NCI-H510A (cell line): Measurements from ENCODE around the gene RAET1E.
"Not testable (repeated sequence)": the region's sequence is repeated elsewhere in the genome, so short reads cannot be mapped to it uniquely, and the experiment has no call there.

Source experiments
- DNase-seq: peaks from one replicate; lab custom pipeline; 2025; lab: John Stamatoyannopoulos, UW

Gene RAET1E

GRCh38 chr6:149890629-149891045 lies 7.3 kb downstream of the RAET1E start:
- no peak for DNase-seq

- DNase-seq: no peak
Observed at GRCh38 chr6:149889326-149889725, 8.6 kb downstream of the RAET1E start.

GRCh38 chr6:149888659-149889058 lies 9.3 kb downstream of the RAET1E start:
- DNase-seq: no peak

GRCh38 chr6:149888093-149888492 lies 9.8 kb downstream of the RAET1E start:
- DNase-seq: no peak

DNA sequence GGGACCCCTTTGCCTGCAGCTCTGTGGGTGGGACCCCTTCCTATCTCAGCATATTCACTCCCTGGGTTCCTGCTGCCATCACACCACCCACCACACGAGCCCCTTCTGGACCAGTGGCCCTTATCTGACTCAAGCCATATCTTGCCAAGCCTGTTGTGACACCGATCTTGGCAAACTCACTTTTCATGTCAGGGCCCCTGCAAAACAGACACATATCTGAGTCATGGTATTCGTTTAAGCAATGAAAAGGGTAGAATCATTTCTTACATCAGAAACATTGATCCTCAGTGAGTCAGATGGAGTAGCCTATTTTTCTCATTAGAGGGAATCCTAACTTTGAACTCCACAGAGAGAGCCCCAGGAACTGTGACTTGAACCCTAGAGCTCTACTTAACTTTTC lies 10.6 kb downstream of the RAET1E start:
- no peak for DNase-seq

DNA sequence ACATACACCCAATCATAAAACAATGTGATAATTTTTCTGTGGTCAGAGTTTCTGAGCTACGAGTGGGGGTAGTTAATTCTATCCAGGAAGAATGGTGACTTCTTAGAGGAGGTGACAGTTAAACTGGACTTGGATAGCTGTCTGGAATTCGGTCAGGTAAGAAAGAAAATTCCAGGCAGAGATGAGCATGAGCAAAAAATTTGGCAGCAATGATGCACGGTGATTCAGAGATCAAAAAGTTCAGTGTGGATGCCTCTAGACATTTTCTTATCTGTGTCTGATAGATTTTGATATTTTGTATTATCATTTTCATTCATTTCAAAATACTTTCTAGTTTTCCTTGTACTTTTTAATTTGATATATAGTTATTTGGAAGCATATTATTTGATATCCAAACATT lies 12.0 kb downstream of the RAET1E start:
- no peak for DNase-seq

GRCh38 chr6:149884617-149885016 lies 13.3 kb downstream of the RAET1E start:
- no peak for DNase-seq

- DNase-seq: peak; percentile 53
Observed at GRCh38 chr6:149884215-149884614, 13.7 kb downstream of the RAET1E start.

GRCh38 chr6:149881860-149882259 lies 16.1 kb downstream of the RAET1E start:
- DNase-seq: no peak

GRCh38 chr6:149881066-149881766 lies 16.7 kb downstream of the RAET1E start:
- no peak for DNase-seq

- no peak for DNase-seq
Observed at GRCh38 chr6:149877659-149878058, 20.3 kb downstream of the RAET1E start.

- no peak for DNase-seq
Observed at GRCh38 chr6:149876241-149876933, 21.5 kb downstream of the RAET1E start.

- DNase-seq: no peak
Observed at GRCh38 chr6:149872233-149872632, 25.7 kb downstream of the RAET1E start.

DNA sequence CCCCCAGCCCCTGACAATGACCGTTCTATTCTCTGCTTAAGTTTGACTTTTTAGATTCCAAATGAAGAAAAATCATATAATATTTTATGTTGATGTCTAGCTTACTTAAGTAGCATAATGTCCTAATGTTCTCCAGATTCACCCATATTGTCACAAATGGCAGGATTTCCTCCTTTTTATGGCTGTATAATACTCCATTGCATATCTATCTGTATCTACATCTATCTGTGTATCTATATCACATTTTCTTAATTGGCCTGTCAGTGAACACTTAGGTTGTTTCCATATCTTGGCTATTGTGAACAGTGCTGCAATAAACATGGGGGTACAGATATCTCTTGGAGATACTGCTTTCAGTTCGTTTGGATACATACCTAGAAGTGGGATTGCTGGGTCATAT lies 26.7 kb downstream of the RAET1E start:
- no peak for DNase-seq

GRCh38 chr6:149869275-149869892 lies 28.5 kb downstream of the RAET1E start:
- DNase-seq: no peak

- DNase-seq: no peak
Observed at GRCh38 chr6:149867876-149868640, 29.9 kb downstream of the RAET1E start.

- no peak for DNase-seq
Observed at GRCh38 chr6:149864578-149865535, 33.1 kb downstream of the RAET1E start.

DNA sequence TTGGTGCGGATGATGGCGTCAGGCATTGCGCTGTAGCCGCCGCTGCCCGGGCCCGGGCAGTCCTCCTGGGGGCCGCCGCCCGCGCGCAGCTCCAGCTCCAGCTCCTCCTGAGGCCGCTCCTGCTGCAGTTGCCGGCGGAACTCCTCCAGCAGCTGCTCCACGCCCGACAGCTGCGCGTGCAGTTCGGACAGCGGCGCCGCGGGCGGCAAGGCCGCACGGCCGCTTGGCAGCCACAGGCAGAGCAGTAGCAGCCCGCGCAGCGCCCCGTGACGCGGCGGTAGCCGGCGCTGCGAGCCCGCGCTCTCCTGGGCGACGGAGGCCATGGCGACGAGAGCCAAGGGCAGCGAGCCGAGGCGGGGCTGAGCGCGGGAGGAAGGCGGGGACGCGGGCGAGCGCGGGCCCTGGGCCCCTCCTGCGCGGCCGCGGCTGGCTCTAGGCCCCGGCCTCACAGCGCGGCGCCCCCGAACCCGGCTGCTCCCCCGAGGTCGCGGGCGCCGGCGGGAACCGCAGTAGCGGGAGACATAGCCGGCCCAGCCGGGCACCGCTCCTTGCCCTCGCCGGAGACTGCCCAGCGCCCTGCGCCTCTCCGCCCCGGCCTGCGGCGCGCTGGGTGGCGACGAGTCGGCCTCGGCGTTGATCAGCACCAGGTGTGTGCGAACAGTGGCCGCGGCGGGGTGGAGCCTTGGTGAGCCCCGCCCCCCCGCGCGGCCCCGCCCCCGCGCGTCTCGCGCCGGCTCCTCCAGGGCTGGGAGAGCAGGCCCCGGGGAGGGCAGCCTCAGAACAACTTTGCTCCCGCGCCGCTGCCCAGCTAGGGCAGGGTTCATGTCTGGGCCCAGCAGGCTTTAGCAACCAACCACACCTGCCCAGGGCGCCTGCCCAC lies 34.0 kb downstream of the RAET1E start, which contains the start of gene LRP11:
Gene LRP11, minus strand, starts transcription at position 662 of the 880 bp plus-strand sequence. Its CDS starts 339 bp downstream, at position 323.
- DNase-seq: peak; percentile 72

DNA sequence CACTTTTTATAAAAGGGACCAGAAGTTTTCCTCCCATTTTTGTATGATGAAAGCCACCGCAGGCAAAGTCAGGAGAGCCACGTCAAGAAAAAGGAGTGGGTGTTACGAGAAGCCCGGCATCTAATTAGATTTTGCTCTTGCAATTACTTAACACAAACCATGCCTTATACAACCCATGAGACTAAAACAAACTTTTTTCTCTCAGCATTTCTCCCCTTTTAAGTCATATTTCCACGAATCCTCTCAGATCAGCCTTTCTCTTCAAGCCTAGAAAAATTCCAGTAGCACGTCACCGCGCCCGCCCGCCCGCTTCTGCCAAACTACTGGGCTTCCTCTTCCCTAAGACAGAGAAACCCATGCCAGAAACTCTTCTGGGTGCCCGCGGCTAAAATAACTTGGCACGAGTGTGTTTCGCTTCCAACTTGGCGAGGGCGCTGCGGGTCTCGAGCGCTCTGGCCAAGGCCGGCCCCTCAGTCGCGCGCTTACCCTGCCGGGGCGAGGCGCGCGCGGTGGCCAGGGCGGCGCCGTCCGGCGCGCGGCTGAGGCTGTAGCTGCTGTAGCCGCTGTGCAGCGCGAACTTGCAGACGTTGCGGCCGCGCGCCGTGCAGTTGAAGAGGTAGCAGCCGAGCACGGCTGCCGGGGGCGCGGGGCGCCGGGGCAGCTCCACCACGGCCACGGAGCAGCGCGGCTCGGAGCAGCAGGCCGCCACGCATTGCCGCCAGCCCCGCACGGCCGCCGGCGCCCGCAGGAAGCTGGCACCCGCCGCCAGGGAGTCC lies 34.8 kb downstream of the RAET1E start:
- DNase-seq: no peak

DNA sequence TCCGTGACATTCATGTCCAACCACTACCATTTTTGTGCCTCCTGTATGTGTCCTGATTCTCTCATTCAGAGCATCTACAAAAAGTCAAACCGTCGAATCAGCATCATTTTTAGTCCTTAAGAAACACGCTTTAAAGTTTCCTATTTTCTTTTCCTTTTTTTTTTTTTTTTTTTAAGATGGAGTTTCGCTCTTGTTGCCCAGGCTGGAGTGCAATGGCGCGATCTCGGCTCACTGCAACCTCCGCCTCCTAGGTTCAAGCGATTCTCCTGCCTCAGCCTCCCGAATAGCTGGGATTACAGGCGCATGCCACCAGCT lies 35.5 kb downstream of the RAET1E start:
- not testable (repeated sequence) for DNase-seq
